ENCODE data around the gene GSAP.

GRCh38 chr7:77447616-77448015 is 31.5 kb upstream of the GSAP start:
- no peak for TF ChIP-seq CTCF (IDR thresholded peaks at IDR 0.05)
- TF ChIP-seq POLR2A (IDR thresholded peaks at IDR 0.05) = no peak

All from ovary (tissue), 3 donors.